ENCODE measurements around the gene PTPN9.

Gene PTPN9

DNA sequence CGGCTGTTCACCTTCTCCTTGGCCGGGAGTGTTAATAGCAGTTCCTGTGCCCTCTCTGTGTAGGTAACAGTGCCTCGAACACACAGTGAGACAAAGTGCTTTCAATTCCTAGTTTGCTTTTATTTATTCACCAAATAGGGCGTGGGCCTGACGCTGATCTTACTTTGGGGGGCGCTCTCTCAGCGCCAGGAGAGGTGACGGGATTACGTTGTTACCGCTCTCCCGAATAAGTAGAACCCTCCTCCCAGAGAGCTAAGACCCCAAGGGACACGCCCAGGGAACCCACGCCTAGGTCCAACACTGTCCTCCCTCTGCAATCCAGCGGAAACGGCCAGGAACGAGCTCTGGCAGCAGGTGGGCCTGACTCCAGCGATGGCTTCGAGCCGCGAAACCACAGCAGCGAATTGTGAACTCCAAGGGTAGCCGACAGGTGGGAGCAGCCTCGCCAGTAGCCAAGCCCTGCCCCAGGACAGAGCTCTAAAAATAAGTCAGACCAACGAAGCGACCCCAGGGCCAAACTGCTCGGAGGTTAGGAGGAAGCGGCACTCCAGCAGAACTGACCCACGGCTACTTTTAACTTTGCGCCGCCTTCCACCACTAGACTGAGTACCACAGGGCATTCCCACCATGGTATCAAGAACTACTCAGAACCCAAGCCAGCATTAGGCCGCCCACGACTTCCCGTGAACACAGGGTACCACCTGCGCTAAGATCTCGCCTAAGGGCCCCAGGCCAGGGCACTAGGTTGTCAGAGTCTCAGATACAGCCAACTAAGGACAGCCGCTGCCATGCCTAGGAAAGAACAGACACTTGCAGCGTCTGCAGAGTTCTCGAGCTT lies 126.0 kb downstream of the PTPN9 start:
- no peak for TF ChIP-seq GATA3 (IDR thresholded peaks at IDR 0.05; ENCODE audit: low read depth, low read length)
- no peak for TF ChIP-seq GATA2 (IDR thresholded peaks at IDR 0.05; ENCODE audit: low read depth, low read length)

DNA sequence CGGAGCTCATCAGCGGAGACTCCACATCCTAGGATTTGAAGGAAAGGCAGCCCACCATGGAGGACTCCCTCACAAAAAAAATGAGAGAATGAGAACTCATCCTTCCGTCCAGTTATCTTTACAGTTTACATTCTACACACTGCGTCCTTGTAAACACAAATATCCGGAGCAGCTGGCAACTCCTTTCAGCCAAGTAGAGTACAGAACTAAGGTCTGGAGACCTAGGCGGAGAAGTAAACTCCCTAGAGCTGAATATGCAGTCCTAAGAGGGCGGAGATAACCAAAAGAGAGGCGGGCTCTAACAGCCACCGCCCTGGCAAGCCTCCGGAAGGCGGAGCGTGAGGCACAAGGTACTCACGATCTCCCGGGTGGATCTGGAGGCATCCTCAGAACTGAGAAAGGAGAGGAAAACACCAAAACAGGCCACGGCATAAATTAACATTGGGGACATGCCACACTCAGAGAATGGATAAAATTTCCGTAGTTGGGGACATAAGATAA lies 126.7 kb downstream of the PTPN9 start:
- no peak for TF ChIP-seq GATA2 (IDR thresholded peaks at IDR 0.05; ENCODE audit: low read depth, low read length)
- no peak for TF ChIP-seq GATA3 (IDR thresholded peaks at IDR 0.05; ENCODE audit: low read depth, low read length)

DNA sequence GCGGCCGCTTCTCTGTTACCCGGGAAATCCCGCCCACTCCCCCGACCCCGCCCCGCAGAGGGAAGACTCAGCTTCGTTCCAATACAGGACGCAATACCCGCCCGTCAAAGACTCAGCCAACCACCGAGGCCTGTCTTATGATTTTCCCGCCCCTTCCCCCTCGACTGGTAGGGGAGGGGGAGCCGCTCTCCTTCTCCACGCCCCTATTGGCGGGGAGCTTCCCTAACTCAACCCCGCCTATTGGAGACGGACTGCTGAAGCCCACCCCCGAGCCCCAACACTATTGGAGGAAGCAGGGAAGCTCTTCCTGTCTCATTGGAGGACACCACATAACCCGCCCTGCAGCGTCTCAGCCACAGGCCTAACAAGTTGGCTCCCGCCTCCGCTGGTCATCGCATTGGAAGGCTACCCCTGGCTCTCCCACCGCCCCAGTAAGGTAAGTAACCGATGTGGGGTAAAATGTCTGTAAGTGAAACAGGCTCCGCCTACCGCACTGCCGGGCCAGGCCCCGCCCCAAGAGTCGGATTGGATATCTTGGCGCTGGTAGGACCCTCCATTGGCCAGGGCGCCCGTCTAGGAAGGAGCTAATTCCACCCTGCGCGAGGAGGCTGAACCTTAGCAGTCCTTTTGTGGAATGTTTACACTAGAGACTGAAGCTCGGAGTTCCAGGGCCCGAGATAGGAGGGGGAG lies 127.3 kb downstream of the PTPN9 start, which contains the start of gene SIN3A:
Gene SIN3A (minus strand): TSS at position 17 of the 690 bp plus-strand sequence. CDS start 21,315 bp downstream, outside the sequence.
- no peak for TF ChIP-seq GATA3 (IDR thresholded peaks at IDR 0.05; ENCODE audit: low read depth, low read length)
- TF ChIP-seq GATA2 (IDR thresholded peaks at IDR 0.05; ENCODE audit: low read depth, low read length): no peak

DNA sequence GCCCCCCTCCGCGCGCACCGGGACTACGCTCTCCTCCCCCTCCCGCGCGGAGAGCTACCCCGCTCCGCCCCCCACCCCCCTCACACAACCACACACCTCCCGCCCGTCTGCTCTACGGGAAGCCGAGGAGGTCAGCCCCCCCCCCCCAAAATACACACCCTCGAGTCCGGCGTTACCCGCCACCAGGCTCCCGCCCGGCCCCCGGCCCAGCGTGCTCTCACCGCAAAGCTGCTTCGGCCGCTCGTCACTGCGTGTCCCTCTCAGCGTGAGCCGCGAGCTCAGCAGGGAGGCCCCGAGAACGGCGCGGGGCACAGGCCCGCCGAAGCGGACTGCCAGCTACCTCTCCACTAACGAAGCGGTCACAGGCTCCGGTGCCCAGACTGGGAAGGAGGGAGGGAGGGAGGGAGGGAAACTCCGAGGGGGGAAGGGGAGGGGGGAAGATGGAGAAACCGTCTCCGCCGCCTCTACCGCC lies 127.9 kb downstream of the PTPN9 start:
- TF ChIP-seq GATA2 (IDR thresholded peaks at IDR 0.05; ENCODE audit: low read depth, low read length) (no peak), GATA3 (IDR thresholded peaks at IDR 0.05; ENCODE audit: low read depth, low read length) (no peak)

DNA sequence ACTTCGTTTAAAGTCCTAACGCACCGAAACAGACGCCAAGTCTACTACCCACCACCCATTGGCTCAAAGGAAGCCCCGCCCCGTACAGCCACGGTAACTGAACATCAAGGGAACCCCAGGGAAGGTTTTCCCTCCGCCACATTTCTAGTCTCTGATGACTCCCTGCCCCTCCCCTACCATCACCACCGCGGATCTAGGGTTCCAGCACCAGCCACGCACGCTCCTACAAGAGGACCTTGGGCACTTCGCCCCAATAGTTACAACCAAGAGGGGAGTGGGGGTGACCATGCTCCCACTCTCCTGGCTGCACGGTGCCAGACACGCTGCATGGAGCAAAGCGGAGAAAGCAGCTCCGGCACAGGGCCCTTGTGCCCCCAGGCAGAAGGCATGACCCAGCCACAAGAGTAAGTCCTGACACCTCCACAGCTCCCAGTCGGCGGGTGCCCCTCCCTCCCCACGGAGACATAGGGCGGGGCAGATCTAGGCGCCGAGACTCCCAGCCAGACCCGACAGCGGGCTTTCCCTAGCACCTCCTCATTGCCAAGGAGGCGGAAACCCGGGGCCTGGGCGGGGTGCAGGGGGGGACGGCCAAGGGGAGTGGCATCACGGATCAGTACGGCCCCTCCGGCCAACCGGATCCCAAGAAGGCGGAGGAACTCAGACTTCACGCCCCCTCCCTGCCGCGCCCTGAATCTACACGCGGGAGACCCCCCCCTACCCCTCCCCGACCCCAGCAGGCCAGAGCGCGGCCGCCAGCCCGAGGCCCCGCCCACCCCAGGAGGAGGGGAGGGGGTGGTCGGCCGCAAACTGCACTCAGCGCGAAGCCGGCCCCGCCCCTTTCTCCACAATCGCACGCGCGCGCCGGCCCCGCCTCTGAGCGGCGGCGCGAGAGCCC lies 128.6 kb downstream of the PTPN9 start:
- TF ChIP-seq GATA2 (IDR thresholded peaks at IDR 0.05; ENCODE audit: low read depth, low read length): no peak

DNA sequence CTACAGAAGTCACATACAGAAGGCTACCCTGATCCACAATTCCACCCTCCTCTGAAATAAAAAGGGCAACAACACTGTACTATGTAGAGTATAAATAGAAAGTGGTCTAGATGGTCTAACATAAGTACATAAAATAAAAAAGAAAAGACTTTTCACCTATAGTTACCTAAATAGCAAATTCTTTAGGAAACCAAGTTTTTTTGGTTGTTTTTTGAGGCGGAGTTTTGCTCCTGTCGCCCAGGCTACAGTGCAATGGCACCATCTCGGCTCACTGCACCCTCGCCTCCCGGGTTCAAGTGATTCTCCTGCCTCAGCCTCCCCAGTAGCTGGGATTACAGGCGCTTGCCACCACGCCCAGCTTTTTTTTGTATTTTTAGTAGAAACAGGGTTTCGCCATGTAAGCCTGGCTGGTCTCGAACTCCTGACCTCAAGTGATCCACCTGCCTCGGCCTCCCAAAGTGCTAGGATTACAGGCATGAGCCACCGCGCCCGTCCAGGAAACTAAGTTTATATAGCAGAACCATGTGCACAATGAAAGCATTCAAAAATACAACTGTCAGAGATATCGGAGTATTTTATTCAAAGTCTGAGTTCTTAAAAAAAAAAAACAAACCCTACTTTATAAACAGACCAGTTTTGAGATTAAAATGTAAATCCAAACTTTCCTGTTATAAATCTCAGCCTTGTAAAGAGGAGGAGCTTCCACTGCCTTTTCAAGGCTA lies 129.4 kb downstream of the PTPN9 start:
- TF ChIP-seq GATA3 (IDR thresholded peaks at IDR 0.05; ENCODE audit: low read depth, low read length): no peak
- no peak for TF ChIP-seq GATA2 (IDR thresholded peaks at IDR 0.05; ENCODE audit: low read depth, low read length)

DNA sequence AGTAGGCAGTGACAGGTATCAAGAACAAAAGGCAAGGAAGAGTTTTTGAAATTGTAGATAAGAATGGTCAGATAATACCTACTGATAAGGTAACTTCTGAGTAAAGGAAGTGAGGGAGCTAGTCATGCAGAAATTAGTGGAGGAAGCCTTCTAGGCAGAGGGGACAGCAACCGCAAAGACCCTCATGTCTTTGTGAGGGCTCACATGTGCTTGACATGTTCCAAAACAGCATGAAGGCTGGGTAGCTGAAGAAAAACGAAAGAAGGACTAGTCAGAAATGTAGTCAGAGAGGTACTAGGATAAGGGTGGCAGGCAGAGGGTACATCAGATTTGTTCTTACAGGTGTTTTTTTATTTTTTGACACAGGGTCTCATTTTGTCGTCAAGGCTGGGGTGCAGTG lies 133.0 kb downstream of the PTPN9 start:
- no peak for TF ChIP-seq GATA3 (IDR thresholded peaks at IDR 0.05; ENCODE audit: low read depth, low read length)
- TF ChIP-seq GATA2 (IDR thresholded peaks at IDR 0.05; ENCODE audit: low read depth, low read length): no peak

DNA sequence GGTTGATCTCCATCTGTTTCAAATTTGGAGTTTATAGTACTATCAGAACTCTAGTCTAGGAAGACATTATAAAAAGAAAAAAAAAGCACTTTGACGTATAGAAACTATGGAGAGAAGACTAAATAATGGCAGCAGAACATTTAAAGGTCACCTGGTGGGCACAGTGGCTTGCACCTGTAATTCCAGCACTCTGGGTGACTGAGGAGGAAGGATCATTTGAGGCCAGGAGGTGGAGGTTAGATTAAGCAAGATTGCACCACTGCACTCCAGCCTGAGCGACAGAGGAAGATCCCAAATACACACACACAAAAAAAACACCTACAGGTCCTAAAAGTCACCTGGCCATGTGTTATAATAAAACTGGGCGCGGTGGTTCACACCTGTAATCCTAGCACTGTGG lies 141.4 kb downstream of the PTPN9 start:
- TF ChIP-seq GATA2 (IDR thresholded peaks at IDR 0.05; ENCODE audit: low read depth, low read length): no peak
- TF ChIP-seq GATA3 (IDR thresholded peaks at IDR 0.05; ENCODE audit: low read depth, low read length): no peak

DNA sequence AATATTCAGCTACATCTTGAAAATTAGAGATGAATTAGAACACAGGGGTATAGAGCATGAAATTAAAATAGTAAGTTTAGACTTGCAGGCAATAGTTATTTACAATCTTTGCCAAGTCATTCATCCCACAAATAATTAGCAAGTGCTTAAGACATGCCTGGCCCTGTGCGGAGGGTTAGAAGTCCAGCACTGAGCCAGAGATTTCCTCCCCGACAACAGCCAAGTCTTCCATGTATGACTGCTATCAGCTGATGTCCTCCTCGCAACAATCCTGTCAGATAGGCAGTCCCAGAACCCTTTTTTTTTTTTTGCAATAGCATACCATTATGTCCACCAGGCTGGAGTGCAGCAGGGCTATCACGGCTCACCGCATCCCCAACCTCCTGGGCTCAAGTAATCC lies 142.2 kb downstream of the PTPN9 start:
- TF ChIP-seq GATA3 (IDR thresholded peaks at IDR 0.05; ENCODE audit: low read depth, low read length) (no peak), GATA2 (IDR thresholded peaks at IDR 0.05; ENCODE audit: low read depth, low read length) (no peak)

DNA sequence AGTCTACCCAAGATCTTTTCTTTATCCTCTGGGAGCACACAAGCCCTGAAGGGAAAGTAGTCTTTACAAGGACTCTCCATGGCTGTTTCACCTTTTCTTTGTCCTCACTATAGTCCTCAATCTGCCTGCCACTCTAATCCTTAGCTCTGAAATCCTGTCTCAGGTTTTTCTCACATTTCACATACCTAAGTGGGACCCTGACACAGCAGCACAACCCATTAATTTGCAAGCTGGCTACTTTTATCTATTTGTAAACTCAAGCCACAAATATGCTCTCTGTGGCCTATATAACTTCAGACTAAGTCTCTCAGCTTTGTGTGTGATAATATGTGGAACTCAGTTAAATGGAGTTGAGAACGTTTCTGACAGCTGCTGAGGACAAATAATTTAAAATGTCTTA lies 147.4 kb downstream of the PTPN9 start:
- TF ChIP-seq GATA3 (IDR thresholded peaks at IDR 0.05; ENCODE audit: low read depth, low read length) (no peak), GATA2 (IDR thresholded peaks at IDR 0.05; ENCODE audit: low read depth, low read length) (no peak)

DNA sequence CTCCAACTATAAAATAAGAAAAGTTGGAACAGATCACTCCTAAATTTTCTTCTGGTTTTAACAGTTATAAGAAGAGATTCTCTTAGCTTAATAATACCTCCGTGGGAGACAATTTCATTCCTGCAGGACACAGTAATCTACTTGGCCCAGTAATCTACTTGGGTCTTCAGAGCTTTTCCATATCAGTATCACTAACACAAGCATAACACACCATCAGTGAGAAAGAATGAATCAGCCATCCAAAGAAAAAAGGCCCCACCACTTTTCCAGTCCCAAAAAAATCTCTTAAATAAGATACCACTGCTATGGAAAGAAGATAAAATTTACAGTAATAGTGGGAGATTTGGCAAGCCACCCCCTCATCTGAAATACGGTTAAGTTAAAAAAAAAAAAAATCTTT lies 147.8 kb downstream of the PTPN9 start:
- no peak for TF ChIP-seq GATA2 (IDR thresholded peaks at IDR 0.05; ENCODE audit: low read depth, low read length)
- no peak for TF ChIP-seq GATA3 (IDR thresholded peaks at IDR 0.05; ENCODE audit: low read depth, low read length)

DNA sequence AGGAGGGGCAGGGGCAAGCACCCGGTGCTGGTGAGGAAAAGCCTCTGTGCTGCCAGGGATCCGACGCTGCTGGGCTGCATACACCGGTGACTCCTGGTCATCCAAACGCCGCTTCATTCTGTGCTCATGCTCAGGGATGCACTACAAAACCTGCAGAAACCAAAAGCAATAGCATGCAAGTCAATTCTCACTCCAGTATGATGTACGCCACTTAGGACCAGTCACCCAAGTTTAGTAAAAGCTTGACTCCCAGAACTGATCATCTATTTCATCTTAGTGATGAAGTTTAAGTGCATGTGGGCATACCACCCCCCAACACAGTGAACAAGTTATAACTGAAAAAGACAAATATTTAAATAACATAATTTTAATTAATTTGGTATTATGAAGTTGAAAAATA lies 148.9 kb downstream of the PTPN9 start:
- TF ChIP-seq GATA2 (IDR thresholded peaks at IDR 0.05; ENCODE audit: low read depth, low read length) (no peak), GATA3 (IDR thresholded peaks at IDR 0.05; ENCODE audit: low read depth, low read length) (no peak)

DNA sequence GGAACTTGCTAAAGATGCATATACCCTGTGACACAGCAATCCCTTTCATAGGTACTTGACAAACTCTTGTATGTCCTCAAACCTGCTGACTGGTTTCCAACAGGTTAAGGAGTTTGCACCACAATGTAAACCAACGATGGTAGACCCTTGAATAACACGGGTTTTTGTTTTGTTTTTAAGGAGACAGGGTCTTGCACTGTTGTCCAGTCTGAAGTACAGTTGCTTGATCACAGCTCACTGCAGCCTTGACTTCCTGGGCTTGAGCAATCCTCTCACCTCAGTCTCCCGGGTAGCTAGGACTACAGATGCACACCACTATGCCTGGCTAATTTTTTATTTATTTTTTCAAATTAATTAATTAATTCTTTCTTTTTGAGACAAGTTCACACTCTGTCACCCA lies 151.0 kb downstream of the PTPN9 start:
- TF ChIP-seq GATA2 (IDR thresholded peaks at IDR 0.05; ENCODE audit: low read depth, low read length) (no peak), GATA3 (IDR thresholded peaks at IDR 0.05; ENCODE audit: low read depth, low read length) (no peak)

Data from SH-SY5Y (cell line).